Colon (tissue), 2 donors: ENCODE results near the gene ANKS1B.
"Not testable (repeated sequence)": the region's sequence is repeated elsewhere in the genome, so short reads cannot be mapped to it uniquely, and the experiment has no call there.

Source experiments
- FAIRE-seq: peaks from 2 replicates; lab custom pipeline; 2012; peaks lifted over from hg19 to GRCh38; lab: Jason Lieb, UNC
- donor health status: control.
- donor health status: control.

The ANKS1B gene

GRCh38 chr12:99984271-99985128, at the start of gene ANKS1B:
TSS of gene ANKS1B (minus strand) at chr12:99984936. CDS start at chr12:99984237, 699 bp downstream.
- FAIRE-seq: no peak

- no peak for FAIRE-seq
Measured at GRCh38 chr12:100031836-100032235, 47.1 kb upstream of the ANKS1B start.

GRCh38 chr12:100027671-100028070, 42.9 kb upstream of the ANKS1B start:
- FAIRE-seq: no peak

- FAIRE-seq: no peak
Measured at GRCh38 chr12:100026241-100026640, 41.5 kb upstream of the ANKS1B start.

GRCh38 chr12:100024974-100025555, 40.3 kb upstream of the ANKS1B start:
- no peak for FAIRE-seq

- FAIRE-seq: no peak
Measured at GRCh38 chr12:100020370-100020769, 35.6 kb upstream of the ANKS1B start.

- no peak for FAIRE-seq
Measured at GRCh38 chr12:100017056-100017455, 32.3 kb upstream of the ANKS1B start.

- not testable (repeated sequence) for FAIRE-seq
Measured at GRCh38 chr12:100016304-100016703, 31.6 kb upstream of the ANKS1B start.

GRCh38 chr12:100005846-100006245, 21.1 kb upstream of the ANKS1B start:
- FAIRE-seq: not testable (repeated sequence)

GRCh38 chr12:99997806-99998205, 13.1 kb upstream of the ANKS1B start:
- no peak for FAIRE-seq

GRCh38 chr12:99996095-99996494, 11.4 kb upstream of the ANKS1B start:
- FAIRE-seq: no peak

- FAIRE-seq: no peak
Measured at GRCh38 chr12:99985631-99986030, 895 bp upstream of the ANKS1B start.

- no peak for FAIRE-seq
Measured at GRCh38 chr12:99985129-99985570, 414 bp upstream of the ANKS1B start.

- no peak for FAIRE-seq
Measured at GRCh38 chr12:99983456-99984258, 1.1 kb downstream of the ANKS1B start.

GRCh38 chr12:99981639-99982190, 3.0 kb downstream of the ANKS1B start:
- no peak for FAIRE-seq

- no peak for FAIRE-seq
Measured at GRCh38 chr12:99979471-99979870, 5.3 kb downstream of the ANKS1B start.

- no peak for FAIRE-seq
Measured at GRCh38 chr12:99978152-99978551, 6.6 kb downstream of the ANKS1B start.

GRCh38 chr12:99977550-99977949, 7.2 kb downstream of the ANKS1B start:
- no peak for FAIRE-seq

GRCh38 chr12:99976762-99977161, 8.0 kb downstream of the ANKS1B start:
- no peak for FAIRE-seq

- FAIRE-seq: no peak
Measured at GRCh38 chr12:99975321-99975720, 9.4 kb downstream of the ANKS1B start.

GRCh38 chr12:99974146-99974545, 10.6 kb downstream of the ANKS1B start:
- no peak for FAIRE-seq

GRCh38 chr12:99966429-99966828, 18.3 kb downstream of the ANKS1B start:
- FAIRE-seq: no peak
